Neural cell (in vitro differentiated cells): ENCODE data around the gene MBTPS2. TPM values are rescaled to one million over a fixed set of nuclear protein-coding genes. Genes with fewer than 3 reads are reported as not detected.

Source experiments
- H2AFZ ChIP-seq: fragments of 200-600, 300-800 bp; sonication (generic), shearing (Covaris generic); 2 replicates; pipeline ENCODE4 v1.6.0; 2014; ENCODE audit warnings: low read depth, mild to moderate bottlenecking, antibody characterized with exemption, low read length, moderate library complexity
- H3F3A ChIP-seq: fragments of 200-600 bp; shearing (Covaris generic); 2 replicates; pipeline ENCODE4 v1.6.1; 2016; ENCODE audit warnings: mild to moderate bottlenecking, moderate library complexity, mixed read lengths, antibody characterized with exemption, low read length; ENCODE audit not compliant: insufficient read depth, poor library complexity, severe bottlenecking
- H3K27ac ChIP-seq: fragments of 200-600, 300-800 bp; sonication (generic), shearing (Covaris generic); 2 replicates; pipeline ENCODE4 v1.5.1; 2014; ENCODE audit warnings: mild to moderate bottlenecking, low read length, moderate library complexity
- H3K27me3 ChIP-seq: fragments of 300-800, 200-600 bp; sonication (generic), shearing (Covaris generic); 2 replicates; pipeline ENCODE4 v1.6.0; 2014; ENCODE audit warnings: mild to moderate bottlenecking, low read depth, low read length, moderate library complexity; ENCODE audit not compliant: insufficient read depth
- H3K36me3 ChIP-seq: fragments of 300-800, 200-600 bp; sonication (generic), shearing (Covaris generic); 2 replicates; pipeline ENCODE4 v1.5.1; 2014; ENCODE audit warnings: mild to moderate bottlenecking, antibody characterized with exemption, low read length, moderate library complexity; ENCODE audit not compliant: insufficient read depth
- H3K4me2 ChIP-seq: fragments of 300-800, 200-600 bp; sonication (generic), shearing (Covaris generic); 2 replicates; pipeline ENCODE4 v1.6.0; 2014; ENCODE audit warnings: mild to moderate bottlenecking, low read length
- H3K4me3 ChIP-seq: fragments of 300-800, 200-600 bp; sonication (generic), shearing (Covaris generic); 2 replicates; pipeline ENCODE4 v1.5.1; 2014; ENCODE audit warnings: mild to moderate bottlenecking, low read length, moderate library complexity
- H3K79me2 ChIP-seq: fragments of 200-600 bp; shearing (Covaris generic); replicated peaks from 2 replicates; pipeline ENCODE4 v1.6.0; 2014; ENCODE audit warnings: mild to moderate bottlenecking, low read length, moderate library complexity; ENCODE audit not compliant: insufficient read depth
- H3K9ac ChIP-seq: fragments of 300-800, 200-600 bp; sonication (generic), shearing (Covaris generic); 2 replicates; pipeline ENCODE4 v1.6.1; 2016; ENCODE audit warnings: mild to moderate bottlenecking, low read length, mixed read lengths
- H3K9me2 ChIP-seq: fragments of 200-600 bp; shearing (Covaris generic); 2 replicates; pipeline ENCODE4 v1.6.1; 2016; ENCODE audit warnings: mild to moderate bottlenecking, low read length, mixed read lengths; ENCODE audit not compliant: insufficient read depth
- H3K9me3 ChIP-seq: fragments of 200-600, 300-800 bp; sonication (generic), shearing (Covaris generic); 2 replicates; pipeline ENCODE4 v1.6.1; 2016; ENCODE audit warnings: mild to moderate bottlenecking, mixed run types, low read length, moderate library complexity, mixed read lengths
- H4K20me1 ChIP-seq: fragments of 200-600 bp; shearing (Covaris generic); 2 replicates; pipeline ENCODE4 v1.6.1; 2016; ENCODE audit warnings: mild to moderate bottlenecking, mixed run types; ENCODE audit not compliant: insufficient read depth
- EP300 ChIP-seq: fragments of 450-650 bp; conservative IDR thresholded peaks from 2 replicates; pipeline ENCODE4 v1.6.1; 2014; ENCODE audit warnings: antibody characterized with exemption, mild to moderate bottlenecking, moderate library complexity; ENCODE audit not compliant: poor library complexity, severe bottlenecking
- EZH2 ChIP-seq: fragments of 200-600, 300-800 bp; shearing (Covaris generic), sonication (generic); IDR thresholded peaks from 2 replicates; pipeline ENCODE4 v1.6.1; 2014; ENCODE audit warnings: antibody characterized with exemption, low read length, borderline replicate concordance, mild to moderate bottlenecking; ENCODE audit not compliant: insufficient read depth, poor library complexity, severe bottlenecking
- MXI1 ChIP-seq: fragments of 450-650 bp; conservative IDR thresholded peaks from 2 replicates; pipeline ENCODE4 v1.6.1; 2014; ENCODE audit warnings: antibody characterized with exemption, mild to moderate bottlenecking; ENCODE audit not compliant: poor library complexity, severe bottlenecking
- POLR2AphosphoS5 ChIP-seq: IDR thresholded peaks from 2 replicates; pipeline ENCODE4 v1.6.1; 2012
- RAD21 ChIP-seq: fragments of 450-650 bp; conservative IDR thresholded peaks from 2 replicates; pipeline ENCODE4 v1.6.1; 2014; ENCODE audit warnings: antibody characterized with exemption, mild to moderate bottlenecking, moderate library complexity
- SMC3 ChIP-seq: fragments of 450-650 bp; conservative IDR thresholded peaks from 2 replicates; pipeline ENCODE4 v1.6.1; 2014; ENCODE audit warnings: antibody characterized with exemption, mild to moderate bottlenecking, moderate library complexity; ENCODE audit not compliant: poor library complexity
- TAF1 ChIP-seq: IDR thresholded peaks from 2 replicates; pipeline ENCODE4 v1.6.1; 2012; ENCODE audit warnings: low read depth
- polyA plus RNA-seq: library from polyadenylated mRNA; depleted of rRNA; stranded (reverse); fragments of >200 nt; gene quantifications from 2 replicates; pipeline ENCODE4 v1.2.3, GENCODE V29; 2014
- TF ChIP-seq, protein P1 (sequence below): fragments of 450-650 bp; IDR thresholded peaks from 2 replicates; pipeline ENCODE4 v1.5.1; 2014; ENCODE audit warnings: antibody characterized with exemption, mild to moderate bottlenecking, moderate library complexity; ENCODE audit not compliant: poor library complexity, severe bottlenecking
- TF ChIP-seq, protein P2 (sequence below): IDR thresholded peaks from 2 replicates; pipeline ENCODE4 v1.6.1; 2012; ENCODE audit warnings: borderline replicate concordance

The MBTPS2 gene
- polyA plus RNA-seq, 1 donor from 2014 or later, result 11.1 TPM

DNA sequence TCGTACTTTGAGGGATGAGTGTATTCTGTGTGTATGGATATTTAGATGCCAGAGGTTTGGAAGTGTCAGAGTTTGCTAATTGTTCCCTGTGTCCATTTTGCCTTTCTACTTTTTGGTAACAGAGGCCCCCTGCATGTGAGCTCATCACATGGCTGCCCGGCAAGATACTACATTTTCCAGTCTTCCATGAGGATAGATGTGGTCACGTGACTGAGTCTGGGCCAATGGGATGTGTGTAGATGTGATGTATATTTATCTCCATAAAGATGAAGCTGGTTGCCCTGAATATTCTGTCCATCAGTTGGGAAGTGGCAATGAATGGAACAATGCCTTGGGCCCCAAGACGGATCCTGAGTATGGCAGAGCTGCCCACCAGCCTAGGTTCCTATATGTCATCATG is 72.1 kb downstream of the MBTPS2 start:
- Histone ChIP-seq H4K20me1 (no peaks in the 10 kb centered on the region), H3K27ac (no peak overlapping the region), H3K36me3 (no peaks in the 10 kb centered on the region), H3K9me2 (no peaks in the 10 kb centered on the region), H3F3A (no peaks in the 10 kb centered on the region), H3K4me2 (no peak overlapping the region), H3K9ac (no peak overlapping the region), H3K4me3 (no peak overlapping the region), H2AFZ (no peak overlapping the region), H3K27me3 (no peaks in the 10 kb centered on the region), H3K9me3 (no peaks in the 10 kb centered on the region), H3K79me2 (no peaks in the 10 kb centered on the region)
- TF ChIP-seq EZH2 (no peak), SMC3 (no peak), TAF1 (no peak), MXI1 (no peak), RAD21 (no peak), EP300 (no peak), POLR2AphosphoS5 (no peak)
- TF ChIP-seq, protein P1, sequence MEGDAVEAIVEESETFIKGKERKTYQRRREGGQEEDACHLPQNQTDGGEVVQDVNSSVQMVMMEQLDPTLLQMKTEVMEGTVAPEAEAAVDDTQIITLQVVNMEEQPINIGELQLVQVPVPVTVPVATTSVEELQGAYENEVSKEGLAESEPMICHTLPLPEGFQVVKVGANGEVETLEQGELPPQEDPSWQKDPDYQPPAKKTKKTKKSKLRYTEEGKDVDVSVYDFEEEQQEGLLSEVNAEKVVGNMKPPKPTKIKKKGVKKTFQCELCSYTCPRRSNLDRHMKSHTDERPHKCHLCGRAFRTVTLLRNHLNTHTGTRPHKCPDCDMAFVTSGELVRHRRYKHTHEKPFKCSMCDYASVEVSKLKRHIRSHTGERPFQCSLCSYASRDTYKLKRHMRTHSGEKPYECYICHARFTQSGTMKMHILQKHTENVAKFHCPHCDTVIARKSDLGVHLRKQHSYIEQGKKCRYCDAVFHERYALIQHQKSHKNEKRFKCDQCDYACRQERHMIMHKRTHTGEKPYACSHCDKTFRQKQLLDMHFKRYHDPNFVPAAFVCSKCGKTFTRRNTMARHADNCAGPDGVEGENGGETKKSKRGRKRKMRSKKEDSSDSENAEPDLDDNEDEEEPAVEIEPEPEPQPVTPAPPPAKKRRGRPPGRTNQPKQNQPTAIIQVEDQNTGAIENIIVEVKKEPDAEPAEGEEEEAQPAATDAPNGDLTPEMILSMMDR, result no peak
- TF ChIP-seq, protein P2, sequence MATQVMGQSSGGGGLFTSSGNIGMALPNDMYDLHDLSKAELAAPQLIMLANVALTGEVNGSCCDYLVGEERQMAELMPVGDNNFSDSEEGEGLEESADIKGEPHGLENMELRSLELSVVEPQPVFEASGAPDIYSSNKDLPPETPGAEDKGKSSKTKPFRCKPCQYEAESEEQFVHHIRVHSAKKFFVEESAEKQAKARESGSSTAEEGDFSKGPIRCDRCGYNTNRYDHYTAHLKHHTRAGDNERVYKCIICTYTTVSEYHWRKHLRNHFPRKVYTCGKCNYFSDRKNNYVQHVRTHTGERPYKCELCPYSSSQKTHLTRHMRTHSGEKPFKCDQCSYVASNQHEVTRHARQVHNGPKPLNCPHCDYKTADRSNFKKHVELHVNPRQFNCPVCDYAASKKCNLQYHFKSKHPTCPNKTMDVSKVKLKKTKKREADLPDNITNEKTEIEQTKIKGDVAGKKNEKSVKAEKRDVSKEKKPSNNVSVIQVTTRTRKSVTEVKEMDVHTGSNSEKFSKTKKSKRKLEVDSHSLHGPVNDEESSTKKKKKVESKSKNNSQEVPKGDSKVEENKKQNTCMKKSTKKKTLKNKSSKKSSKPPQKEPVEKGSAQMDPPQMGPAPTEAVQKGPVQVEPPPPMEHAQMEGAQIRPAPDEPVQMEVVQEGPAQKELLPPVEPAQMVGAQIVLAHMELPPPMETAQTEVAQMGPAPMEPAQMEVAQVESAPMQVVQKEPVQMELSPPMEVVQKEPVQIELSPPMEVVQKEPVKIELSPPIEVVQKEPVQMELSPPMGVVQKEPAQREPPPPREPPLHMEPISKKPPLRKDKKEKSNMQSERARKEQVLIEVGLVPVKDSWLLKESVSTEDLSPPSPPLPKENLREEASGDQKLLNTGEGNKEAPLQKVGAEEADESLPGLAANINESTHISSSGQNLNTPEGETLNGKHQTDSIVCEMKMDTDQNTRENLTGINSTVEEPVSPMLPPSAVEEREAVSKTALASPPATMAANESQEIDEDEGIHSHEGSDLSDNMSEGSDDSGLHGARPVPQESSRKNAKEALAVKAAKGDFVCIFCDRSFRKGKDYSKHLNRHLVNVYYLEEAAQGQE, result no peak

DNA sequence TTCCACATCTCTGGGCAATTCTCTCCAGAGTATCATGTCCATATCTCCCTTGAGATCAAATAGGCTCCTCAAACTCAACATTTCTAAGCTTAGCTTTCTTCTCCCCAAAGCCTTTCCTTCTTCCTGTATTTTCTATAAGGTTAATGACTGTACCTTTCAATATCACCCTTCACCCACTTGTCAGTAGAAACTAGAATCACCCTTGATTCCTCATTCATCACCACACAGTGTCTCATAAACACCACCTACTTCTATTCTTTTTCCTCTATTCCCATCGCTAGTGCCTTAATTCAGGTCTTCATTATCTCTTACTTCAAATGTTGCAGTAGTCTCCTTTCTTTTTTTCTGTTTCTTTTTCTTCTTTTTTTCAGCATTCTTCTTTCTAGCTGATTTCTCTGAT is 72.8 kb downstream of the MBTPS2 start:
- H3K9me3 ChIP-seq, result no peaks in the 10 kb centered on the region
- no peaks in the 10 kb centered on the region for H3K36me3 ChIP-seq
- H3K79me2 ChIP-seq, result no peaks in the 10 kb centered on the region
- H3K27ac ChIP-seq, result no peak overlapping the region
- H3F3A ChIP-seq, result no peaks in the 10 kb centered on the region
- no peak overlapping the region for H3K4me2 ChIP-seq
- H3K9me2 ChIP-seq, result no peaks in the 10 kb centered on the region
- H3K4me3 ChIP-seq, result no peak overlapping the region
- TF ChIP-seq, protein P2, result no peak
- H2AFZ ChIP-seq, result no peak overlapping the region
- no peaks in the 10 kb centered on the region for H4K20me1 ChIP-seq
- no peak overlapping the region for H3K9ac ChIP-seq
- H3K27me3 ChIP-seq, result no peaks in the 10 kb centered on the region
